A549 (cell line): ENCODE results near the gene HIGD1B.

ENCODE experiments used
- EP300 ChIP-seq, 2 experiments: fragments of >200 bp; sonication (Bioruptor Twin); formaldehyde crosslinking; IDR thresholded peaks; 2 replicates in 1 of 2; 3 replicates in 1 of 2; pipeline ENCODE4 v1.6.1; 2016 to 2017
- ESRRA ChIP-seq: fragments of 150-350 bp; IDR thresholded peaks from 2 replicates; pipeline ENCODE4 v1.6.1; 2014; ENCODE audit warnings: mild to moderate bottlenecking, low read length, borderline replicate concordance
- HOXA7 ChIP-seq: fragments of 250-450 bp; sonication (Bioruptor Pico); IDR thresholded peaks from 2 replicates; pipeline ENCODE4 v1.5.0; 2020; ENCODE audit warnings: mild to moderate bottlenecking, moderate library complexity
- JUN ChIP-seq, 2 experiments: fragments of >200 bp; sonication (Bioruptor Twin); formaldehyde crosslinking; IDR thresholded peaks; 2 replicates in 1 of 2; 3 replicates in 1 of 2; pipeline ENCODE4 v1.6.1; 2016 to 2017
- POLR2A ChIP-seq: IDR thresholded peaks from 2 replicates; pipeline ENCODE4 v1.6.1; 2012; ENCODE audit warnings: mild to moderate bottlenecking, low read length
- USF2 ChIP-seq: fragments of 450-650 bp; IDR thresholded peaks from 2 replicates; pipeline ENCODE4 v1.6.1; 2014; ENCODE audit warnings: antibody characterized with exemption
- TF ChIP-seq, protein P1 (sequence below): IDR thresholded peaks from 2 replicates; pipeline ENCODE4 v1.6.1; 2012
- TF ChIP-seq, protein P2 (sequence below): fragments of >200 bp; sonication (Bioruptor Twin); formaldehyde crosslinking; IDR thresholded peaks from 3 replicates; pipeline ENCODE4 v1.5.1; 2016

DNA sequence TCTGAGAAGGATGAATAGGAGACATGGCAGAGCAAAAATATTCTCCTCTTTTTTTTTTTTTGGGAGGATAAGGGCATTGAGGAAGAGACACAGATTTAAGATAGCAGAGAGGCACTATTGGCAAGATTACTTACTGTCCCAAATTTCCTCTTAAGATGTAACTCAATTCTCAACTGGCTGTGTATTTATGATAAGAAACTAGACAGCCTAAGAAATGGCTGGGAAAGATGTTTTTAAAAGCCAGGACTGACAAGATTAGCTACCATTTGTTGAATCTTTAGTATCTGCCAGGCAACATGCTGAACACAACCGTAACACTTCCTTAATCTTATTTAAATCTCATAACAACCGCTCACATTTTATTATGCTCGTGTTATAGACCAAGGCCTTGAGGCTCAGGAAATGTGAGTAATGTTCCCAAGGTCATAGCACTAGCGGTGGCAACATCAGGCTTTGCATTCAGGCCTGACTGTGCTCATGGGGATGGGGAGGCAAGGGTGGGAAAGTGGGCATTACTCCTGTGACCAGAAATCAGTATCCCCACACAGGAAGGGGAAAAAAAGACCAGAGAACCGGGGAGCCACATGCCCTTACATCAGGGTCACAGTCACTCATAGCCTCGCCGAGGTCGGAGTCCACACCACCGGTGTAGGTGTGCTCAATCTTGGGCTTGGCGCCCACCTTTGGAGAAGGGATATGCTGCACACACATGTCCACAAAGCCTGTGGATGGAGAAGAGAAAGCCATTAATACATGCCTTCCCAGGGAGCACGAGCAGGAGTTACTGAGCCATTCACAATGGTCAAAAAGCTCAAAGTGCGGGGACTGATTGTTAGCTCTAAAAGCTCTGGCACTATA, 15.6 kb downstream of the HIGD1B start:
- no peak for TF ChIP-seq JUN (IDR thresholded peaks at IDR 0.05)
- TF ChIP-seq EP300 (IDR thresholded peaks at IDR 0.05) = no peak
- TF ChIP-seq, protein P1, sequence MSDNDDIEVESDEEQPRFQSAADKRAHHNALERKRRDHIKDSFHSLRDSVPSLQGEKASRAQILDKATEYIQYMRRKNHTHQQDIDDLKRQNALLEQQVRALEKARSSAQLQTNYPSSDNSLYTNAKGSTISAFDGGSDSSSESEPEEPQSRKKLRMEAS = no peak
- TF ChIP-seq, protein P2, sequence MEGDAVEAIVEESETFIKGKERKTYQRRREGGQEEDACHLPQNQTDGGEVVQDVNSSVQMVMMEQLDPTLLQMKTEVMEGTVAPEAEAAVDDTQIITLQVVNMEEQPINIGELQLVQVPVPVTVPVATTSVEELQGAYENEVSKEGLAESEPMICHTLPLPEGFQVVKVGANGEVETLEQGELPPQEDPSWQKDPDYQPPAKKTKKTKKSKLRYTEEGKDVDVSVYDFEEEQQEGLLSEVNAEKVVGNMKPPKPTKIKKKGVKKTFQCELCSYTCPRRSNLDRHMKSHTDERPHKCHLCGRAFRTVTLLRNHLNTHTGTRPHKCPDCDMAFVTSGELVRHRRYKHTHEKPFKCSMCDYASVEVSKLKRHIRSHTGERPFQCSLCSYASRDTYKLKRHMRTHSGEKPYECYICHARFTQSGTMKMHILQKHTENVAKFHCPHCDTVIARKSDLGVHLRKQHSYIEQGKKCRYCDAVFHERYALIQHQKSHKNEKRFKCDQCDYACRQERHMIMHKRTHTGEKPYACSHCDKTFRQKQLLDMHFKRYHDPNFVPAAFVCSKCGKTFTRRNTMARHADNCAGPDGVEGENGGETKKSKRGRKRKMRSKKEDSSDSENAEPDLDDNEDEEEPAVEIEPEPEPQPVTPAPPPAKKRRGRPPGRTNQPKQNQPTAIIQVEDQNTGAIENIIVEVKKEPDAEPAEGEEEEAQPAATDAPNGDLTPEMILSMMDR = no peak
- TF ChIP-seq POLR2A = no peak
- no peak for TF ChIP-seq ESRRA
- TF ChIP-seq USF2 = no peak
- no peak for TF ChIP-seq HOXA7 (CRISPR knock-in tag)
